ENCODE measurements around the gene ZNF195. TPM values are rescaled to one million over a fixed set of nuclear protein-coding genes. Genes with fewer than 3 reads are reported as not detected.

The ZNF195 gene
- total and polyA plus RNA-seq, 2 donors (not counting 1 experiment from before 2014, with no cell fraction given), result 21.3 to 47.3 TPM

- Histone ChIP-seq H3K27ac (ENCODE audit: low read length in 2 of 2) (no peak overlapping the region), H2AFZ (ENCODE audit: insufficient read depth, low read depth, low read length, poor library complexity, severe bottlenecking) (no peak overlapping the region), H3K27me3 (replicated peaks in 1 of 4; ENCODE audit: control extremely low read depth in 1 of 4, control insufficient read depth in 3 of 4, insufficient read depth in 4 of 4, low read length in 3 of 4) (no peaks in the 10 kb centered on the region), H3K9ac (ENCODE audit: low read length) (no peak overlapping the region), H3K4me3 (ENCODE audit: control extremely low read depth in 1 of 5, extremely low read depth in 1 of 5, insufficient read depth in 1 of 5, low read depth in 2 of 5, low read length in 4 of 5) (no peak overlapping the region), H4K20me1 (ENCODE audit: control insufficient read depth, insufficient read depth, low read length, poor library complexity, severe bottlenecking) (peaks cover 26% of the 10 kb centered on the region), H3K4me1 (ENCODE audit: control insufficient read depth in 2 of 2, insufficient read depth in 2 of 2, low read length in 2 of 2) (no peaks in the 10 kb centered on the region), H3K79me2 (ENCODE audit: control insufficient read depth, insufficient read depth, low read length) (peaks cover 29% of the 10 kb centered on the region), H3K36me3 (replicated peaks in 1 of 2; ENCODE audit: control extremely low read depth in 1 of 2, control insufficient read depth in 1 of 2, extremely low read depth in 1 of 2, insufficient read depth in 2 of 2, low read length in 1 of 2) (peaks cover 3 to 78% of the 10 kb centered on the region in 2 experiments), H3K9me3 (ENCODE audit: control extremely low read depth in 1 of 3, control insufficient read depth in 2 of 3, insufficient read depth in 1 of 3, low read length in 2 of 3) (peaks cover 5 to 20% (median 13%) of the 10 kb centered on the region in 3 donors), H3K4me2 (replicated peaks; ENCODE audit: low read depth, low read length, poor library complexity, severe bottlenecking) (no peak overlapping the region)
- H3K9me3 Mint-ChIP-seq (ENCODE audit: insufficient read depth), result peaks cover 3% of the 10 kb centered on the region
- H3K27me3 Mint-ChIP-seq, result no peaks in the 10 kb centered on the region
- H3K4me1 Mint-ChIP-seq, result peaks cover 4% of the 10 kb centered on the region
- intact Hi-C loops (cut with micrococcal nuclease), result no loop called here
- no peak overlapping the region for H3K27ac Mint-ChIP-seq
- DNase-seq (no peak), ATAC-seq (ENCODE audit: low read depth) (no peak)
- POLR2A ChIA-PET, result no interaction called here
- no peak overlapping the region for H3K4me3 Mint-ChIP-seq
- 99% methylated on average over 6 of the region's 9 CpGs for WGBS (ENCODE audit: insufficient coverage)
- TF ChIP-seq EZH2 (IDR thresholded peaks at IDR 0.05; ENCODE audit: borderline replicate concordance, insufficient read depth, low read depth, low read length, poor library complexity, severe bottlenecking), result no peak
- no peak for TF ChIP-seq CTCF (IDR thresholded peaks at IDR 0.05)
- CTCF ChIA-PET, result no interaction called here
These were observed 8.6 kb downstream of the ZNF195 start for GRCh38 chr11:3370311-3370870.

- TF ChIP-seq CTCF (IDR thresholded peaks at IDR 0.05) (no peak), EZH2 (IDR thresholded peaks at IDR 0.05; ENCODE audit: borderline replicate concordance, insufficient read depth, low read depth, low read length, poor library complexity, severe bottlenecking) (no peak)
- peaks cover 2 to 80% of the 10 kb centered on the region in 2 experiments for H3K36me3 ChIP-seq (replicated peaks in 1 of 2; ENCODE audit: control extremely low read depth in 1 of 2, control insufficient read depth in 1 of 2, extremely low read depth in 1 of 2, insufficient read depth in 2 of 2, low read length in 1 of 2)
- WGBS (ENCODE audit: insufficient coverage), result 100% methylated on average over 3 of the region's 6 CpGs
- no peaks in the 10 kb centered on the region for H3K27me3 Mint-ChIP-seq
- no peak overlapping the region for H2AFZ ChIP-seq (ENCODE audit: insufficient read depth, low read depth, low read length, poor library complexity, severe bottlenecking)
- H3K27ac ChIP-seq (ENCODE audit: low read length in 2 of 2), result no peak overlapping the region
- H3K9me3 Mint-ChIP-seq (ENCODE audit: insufficient read depth), result peaks cover 6% of the 10 kb centered on the region
- H3K4me1 Mint-ChIP-seq, result peaks cover 1% of the 10 kb centered on the region
- H3K27ac Mint-ChIP-seq, result no peak overlapping the region
- peaks cover 18% of the 10 kb centered on the region for H4K20me1 ChIP-seq (ENCODE audit: control insufficient read depth, insufficient read depth, low read length, poor library complexity, severe bottlenecking)
- no peak overlapping the region for H3K4me3 ChIP-seq (ENCODE audit: control extremely low read depth in 1 of 5, extremely low read depth in 1 of 5, insufficient read depth in 1 of 5, low read depth in 2 of 5, low read length in 4 of 5)
- DNase-seq (no peak), ATAC-seq (ENCODE audit: low read depth) (no peak)
- H3K79me2 ChIP-seq (ENCODE audit: control insufficient read depth, insufficient read depth, low read length), result peaks cover 19% of the 10 kb centered on the region
- H3K27me3 ChIP-seq (replicated peaks in 1 of 4; ENCODE audit: control extremely low read depth in 1 of 4, control insufficient read depth in 3 of 4, insufficient read depth in 4 of 4, low read length in 3 of 4), result no peaks in the 10 kb centered on the region
- H3K4me2 ChIP-seq (replicated peaks; ENCODE audit: low read depth, low read length, poor library complexity, severe bottlenecking), result no peak overlapping the region
- intact Hi-C loops (cut with micrococcal nuclease), result no loop called here
- CTCF ChIA-PET, result no interaction called here
- no peak overlapping the region for H3K4me3 Mint-ChIP-seq
- POLR2A ChIA-PET, result no interaction called here
- H3K4me1 ChIP-seq (ENCODE audit: control insufficient read depth in 2 of 2, insufficient read depth in 2 of 2, low read length in 2 of 2), result no peaks in the 10 kb centered on the region
- no peak overlapping the region for H3K9ac ChIP-seq (ENCODE audit: low read length)
- peaks cover 6 to 21% (median 20%) of the 10 kb centered on the region in 3 donors for H3K9me3 ChIP-seq (ENCODE audit: control extremely low read depth in 1 of 3, control insufficient read depth in 2 of 3, insufficient read depth in 1 of 3, low read length in 2 of 3)
These were observed 9.6 kb downstream of the ZNF195 start for GRCh38 chr11:3369366-3369765.

All from B cell (primary cell).